ENCODE measurements around the gene MCF2L2.

MCF2L2 gene

GRCh38 chr3:183317886-183318865, 110.2 kb downstream of the MCF2L2 start:
- ATAC-seq = no peak
- TF ChIP-seq CSRNP3 (CRISPR knock-in tag; IDR thresholded peaks at IDR 0.05) (no peak), ZNF565 (CRISPR knock-in tag; conservative IDR thresholded peaks at IDR 0.05; ENCODE audit: low read depth) (no peak), ESRRG (CRISPR knock-in tag; IDR thresholded peaks at IDR 0.05) (no peak), BACH2 (CRISPR knock-in tag; IDR thresholded peaks at IDR 0.05; ENCODE audit: borderline replicate concordance) (no peak), TOX (CRISPR knock-in tag; IDR thresholded peaks at IDR 0.05; ENCODE audit: borderline replicate concordance) (no peak), ZFP3 (CRISPR knock-in tag; IDR thresholded peaks at IDR 0.05) (no peak), TSHZ2 (CRISPR knock-in tag; IDR thresholded peaks at IDR 0.05) (no peak), ZC3H10 (CRISPR knock-in tag; IDR thresholded peaks at IDR 0.05) (no peak), GLIS3 (CRISPR knock-in tag; IDR thresholded peaks at IDR 0.05) (no peak), PATZ1 (CRISPR knock-in tag; IDR thresholded peaks at IDR 0.05; ENCODE audit: borderline replicate concordance) (no peak), ARNTL (CRISPR knock-in tag; IDR thresholded peaks at IDR 0.05; ENCODE audit: borderline replicate concordance, low read depth) (no peak), RARB (CRISPR knock-in tag; IDR thresholded peaks at IDR 0.05) (no peak)

GRCh38 chr3:183317271-183317670, 111.1 kb downstream of the MCF2L2 start:
- TF ChIP-seq SNAI2 (CRISPR knock-in tag; IDR thresholded peaks at IDR 0.05) (no peak), BACH2 (CRISPR knock-in tag; IDR thresholded peaks at IDR 0.05; ENCODE audit: borderline replicate concordance) (no peak), PATZ1 (CRISPR knock-in tag; IDR thresholded peaks at IDR 0.05; ENCODE audit: borderline replicate concordance) (no peak), ZNF8 (CRISPR knock-in tag; IDR thresholded peaks at IDR 0.05) (no peak), ZNF565 (CRISPR knock-in tag; conservative IDR thresholded peaks at IDR 0.05; ENCODE audit: low read depth) (no peak), ARNTL (CRISPR knock-in tag; IDR thresholded peaks at IDR 0.05; ENCODE audit: borderline replicate concordance, low read depth) (no peak), ESRRG (CRISPR knock-in tag; IDR thresholded peaks at IDR 0.05) (no peak), RARB (CRISPR knock-in tag; IDR thresholded peaks at IDR 0.05) (no peak), CSRNP3 (CRISPR knock-in tag; IDR thresholded peaks at IDR 0.05) (no peak), OSR1 (CRISPR knock-in tag; IDR thresholded peaks at IDR 0.05) (no peak), ZFP3 (CRISPR knock-in tag; IDR thresholded peaks at IDR 0.05) (no peak), GLIS3 (CRISPR knock-in tag; IDR thresholded peaks at IDR 0.05) (no peak)
- no peak for ATAC-seq

GRCh38 chr3:183315739-183316138, 112.7 kb downstream of the MCF2L2 start:
- ATAC-seq = no peak
- no peak for TF ChIP-seq ISL1 (CRISPR knock-in tag; IDR thresholded peaks at IDR 0.05)
- no peak for TF ChIP-seq POU6F1 (CRISPR knock-in tag; IDR thresholded peaks at IDR 0.05; ENCODE audit: borderline replicate concordance, low read depth)
- no peak for TF ChIP-seq ZNF8 (CRISPR knock-in tag; IDR thresholded peaks at IDR 0.05)
- TF ChIP-seq ZC3H10 (CRISPR knock-in tag; IDR thresholded peaks at IDR 0.05) = no peak
- no peak for TF ChIP-seq GLIS3 (CRISPR knock-in tag; IDR thresholded peaks at IDR 0.05)
- no peak for TF ChIP-seq ZFP30 (CRISPR knock-in tag; IDR thresholded peaks at IDR 0.05)
- TF ChIP-seq CSRNP3 (CRISPR knock-in tag; IDR thresholded peaks at IDR 0.05) = no peak
- TF ChIP-seq ESRRG (CRISPR knock-in tag; IDR thresholded peaks at IDR 0.05) = no peak
- no peak for TF ChIP-seq TCF4 (CRISPR knock-in tag; IDR thresholded peaks at IDR 0.05; ENCODE audit: borderline replicate concordance)
- no peak for TF ChIP-seq CREB5 (CRISPR knock-in tag; IDR thresholded peaks at IDR 0.05; ENCODE audit: low read depth)
- TF ChIP-seq SNAI2 (CRISPR knock-in tag; IDR thresholded peaks at IDR 0.05) = no peak
- TF ChIP-seq ZNF70 (CRISPR knock-in tag; IDR thresholded peaks at IDR 0.05) = no peak

Data from SK-N-SH treated with all-trans-retinoic acid at 6 μM for 48 hours (cell line).